CD14-positive monocyte (primary cell): ENCODE results near the gene NECTIN1. TPM values are rescaled to one million over a fixed set of nuclear protein-coding genes. Genes with fewer than 3 reads are reported as not detected.

Experiments
- DNase-seq, 3 donors: peaks; one replicate each; pipeline ENCODE4 v3.0.0-alpha.2; 2011 to 2022
- H2AFZ ChIP-seq: 2 replicates; pipeline ENCODE4 v1.6.0; 2012; ENCODE audit warnings: mild to moderate bottlenecking, low read depth, low read length, inconsistent platforms; ENCODE audit not compliant: insufficient read depth, poor library complexity, severe bottlenecking
- H3K27ac ChIP-seq, 2 donors: 1 replicate in 1 of 2; 2 replicates in 1 of 2; pipeline ENCODE4 v1.5.1; 2012 to 2013; ENCODE audit warnings: low read length in 2 of 2, control low read depth in 1 of 2, inconsistent platforms in 1 of 2, low read depth in 1 of 2, mild to moderate bottlenecking in 1 of 2
- H3K27me3 ChIP-seq, 2 donors: one replicate each; pipeline versions ENCODE4 v1.6.0 to v1.6.1; 2011 to 2013; ENCODE audit warnings: low read length in 2 of 2; ENCODE audit not compliant: control insufficient read depth in 2 of 2, insufficient read depth in 2 of 2
- H3K36me3 ChIP-seq, 2 donors: replicated peaks in 1 of 2; 1 replicate in 1 of 2; 2 replicates in 1 of 2; pipeline versions ENCODE4 v1.5.1 to v1.6.1; 2012 to 2013; ENCODE audit warnings: low read length in 2 of 2, control low read depth in 1 of 2, inconsistent platforms in 1 of 2, mild to moderate bottlenecking in 1 of 2; ENCODE audit not compliant: insufficient read depth in 2 of 2, control insufficient read depth in 1 of 2
- H3K4me1 ChIP-seq, 2 donors: 1 replicate in 1 of 2; 2 replicates in 1 of 2; pipeline versions ENCODE4 v1.5.1 to v1.6.1; 2012 to 2013; ENCODE audit warnings: low read length in 2 of 2, control low read depth in 1 of 2, inconsistent platforms in 1 of 2, mild to moderate bottlenecking in 1 of 2, moderate library complexity in 1 of 2; ENCODE audit not compliant: insufficient read depth in 2 of 2, control insufficient read depth in 1 of 2
- H3K4me2 ChIP-seq: replicated peaks from 2 replicates; pipeline ENCODE3; 2012; ENCODE audit warnings: low read length, moderate library complexity, mild to moderate bottlenecking; ENCODE audit not compliant: poor library complexity, severe bottlenecking; ENCODE audit errors: extremely low read depth
- H3K4me3 ChIP-seq, 3 experiments: fragments of 200-600 bp in 1 of 3; sonication (generic) in 1 of 3; replicated peaks in 1 of 3; 1 replicate in 2 of 3; 2 replicates in 1 of 3; pipeline ENCODE4 v1.5.1; 2011 to 2013; ENCODE audit warnings: low read length in 3 of 3, mild to moderate bottlenecking in 3 of 3, control low read depth in 2 of 3, low read depth in 2 of 3, inconsistent platforms in 1 of 3, moderate library complexity in 1 of 3
- H3K79me2 ChIP-seq: 2 replicates; pipeline ENCODE4 v1.6.0; 2012; ENCODE audit warnings: mild to moderate bottlenecking, control low read depth, inconsistent platforms, low read length, moderate library complexity; ENCODE audit not compliant: insufficient read depth
- H3K9ac ChIP-seq: 2 replicates; pipeline ENCODE4 v1.6.0; 2017; ENCODE audit warnings: low read length, mild to moderate bottlenecking; ENCODE audit not compliant: insufficient read depth, poor library complexity, severe bottlenecking
- H3K9me3 ChIP-seq, 2 donors: replicated peaks in 1 of 2; 1 replicate in 1 of 2; 2 replicates in 1 of 2; pipeline versions ENCODE4 v1.5.1 to v1.6.1; 2012 to 2013; ENCODE audit warnings: low read length in 2 of 2, control low read depth in 1 of 2; ENCODE audit not compliant: control insufficient read depth in 1 of 2, insufficient read depth in 1 of 2
- H4K20me1 ChIP-seq: 2 replicates; pipeline ENCODE4 v1.6.0; 2012; ENCODE audit warnings: mild to moderate bottlenecking, low read length, control low read depth, moderate library complexity; ENCODE audit not compliant: insufficient read depth
- H3K27ac Mint-ChIP-seq, 7 donors: one replicate each; pipeline ENCODE4 v1.8.0; 2020; ENCODE audit warnings: mild to moderate bottlenecking in 7 of 7, mixed read lengths in 7 of 7, moderate library complexity in 6 of 7, inconsistent platforms in 2 of 7
- H3K27me3 Mint-ChIP-seq, 3 donors: one replicate each; pipeline ENCODE4 v1.8.0; 2021 to 2022; ENCODE audit warnings: low read depth in 3 of 3, mild to moderate bottlenecking in 3 of 3, mixed read lengths in 3 of 3, moderate library complexity in 3 of 3, inconsistent platforms in 1 of 3
- H3K36me3 Mint-ChIP-seq, 2 donors: one replicate each; pipeline ENCODE4 v1.8.0; 2020; ENCODE audit warnings: mixed read lengths in 2 of 2, inconsistent platforms in 1 of 2, mild to moderate bottlenecking in 1 of 2
- H3K4me1 Mint-ChIP-seq: one replicate; pipeline ENCODE4 v1.8.0; 2020; ENCODE audit warnings: mild to moderate bottlenecking, mixed read lengths
- H3K4me3 Mint-ChIP-seq, 2 donors: one replicate each; pipeline ENCODE4 v1.8.0; 2020; ENCODE audit warnings: mild to moderate bottlenecking in 2 of 2, mixed read lengths in 2 of 2, moderate library complexity in 1 of 2
- H3K9me3 Mint-ChIP-seq, 7 donors: one replicate each; pipeline ENCODE4 v1.8.0; 2020 to 2022; ENCODE audit warnings: mixed read lengths in 7 of 7, mild to moderate bottlenecking in 6 of 7, moderate library complexity in 6 of 7, inconsistent platforms in 2 of 7
- WGBS: methylation state at CpG from one replicate; pipeline ENCODE4 v1.1.5; 2013; ENCODE audit warnings: missing lambda C conversion rate; ENCODE audit not compliant: insufficient coverage; 5-methylcytosine and 5-hydroxymethylcytosine counted together
- intact Hi-C, 2 donors: fragments of 100-400 bp; cut with micrococcal nuclease; formaldehyde crosslinking; loops; one replicate each; pipeline versions ENCODE4 v1.15.0 to v1.15.1; 2023
- polyA plus RNA-seq, 3 donors: library from polyadenylated mRNA; depleted of rRNA in 1 of 3; unstranded in 2 of 3; stranded (reverse) in 1 of 3; fragments of 300-500 nt in 2 of 3; fragments of >200 nt in 1 of 3; fragmentation: Illumina TruSeq in 2 of 3; gene quantifications; 1 replicate in 2 of 3; 2 replicates in 1 of 3; pipeline ENCODE4 v1.2.3, GENCODE V29; 2012 to 2021
- TF ChIP-seq, protein P1 (sequence below): fragments of 200-600 bp; IDR thresholded peaks from one replicate; pipeline ENCODE4 v1.8.0; 2022; ENCODE audit warnings: antibody characterized with exemption, mild to moderate bottlenecking

Gene NECTIN1
- polyA plus RNA-seq, 3 donors = 0.53 to 8.3 (median 0.85) TPM

DNA sequence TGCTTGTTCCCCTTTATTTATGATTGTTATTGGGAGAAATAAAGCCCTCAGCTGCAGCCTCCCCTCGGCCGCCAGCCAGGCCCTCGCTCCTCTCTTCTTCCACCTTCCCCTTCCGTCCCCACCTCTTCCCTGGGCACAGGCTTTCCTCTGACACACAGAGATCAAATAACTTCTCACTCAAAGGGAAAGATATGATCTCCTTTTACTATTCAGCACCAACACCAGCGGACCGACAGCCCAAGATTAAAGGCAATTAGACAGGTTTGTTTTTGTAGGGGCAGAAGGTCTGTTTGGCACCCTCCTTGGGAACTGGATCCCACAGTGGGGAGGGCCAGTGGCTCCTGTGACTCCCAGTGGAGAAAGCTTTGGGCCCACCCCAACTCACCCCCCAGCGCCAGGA is 23.0 kb downstream of the NECTIN1 start:
- no peak overlapping the region for H3K27ac Mint-ChIP-seq
- H3K36me3 ChIP-seq = no peaks in the 10 kb centered on the region
- no peaks in the 10 kb centered on the region for H3K27me3 ChIP-seq
- peaks cover 4% of the 10 kb centered on the region for H4K20me1 ChIP-seq
- peaks cover 16 to 23% of the 10 kb centered on the region in 2 donors for H3K4me1 ChIP-seq
- H3K9me3 Mint-ChIP-seq = peaks cover 0 to 3% (median 0%) of the 10 kb centered on the region in 7 donors
- TF ChIP-seq, protein P1, sequence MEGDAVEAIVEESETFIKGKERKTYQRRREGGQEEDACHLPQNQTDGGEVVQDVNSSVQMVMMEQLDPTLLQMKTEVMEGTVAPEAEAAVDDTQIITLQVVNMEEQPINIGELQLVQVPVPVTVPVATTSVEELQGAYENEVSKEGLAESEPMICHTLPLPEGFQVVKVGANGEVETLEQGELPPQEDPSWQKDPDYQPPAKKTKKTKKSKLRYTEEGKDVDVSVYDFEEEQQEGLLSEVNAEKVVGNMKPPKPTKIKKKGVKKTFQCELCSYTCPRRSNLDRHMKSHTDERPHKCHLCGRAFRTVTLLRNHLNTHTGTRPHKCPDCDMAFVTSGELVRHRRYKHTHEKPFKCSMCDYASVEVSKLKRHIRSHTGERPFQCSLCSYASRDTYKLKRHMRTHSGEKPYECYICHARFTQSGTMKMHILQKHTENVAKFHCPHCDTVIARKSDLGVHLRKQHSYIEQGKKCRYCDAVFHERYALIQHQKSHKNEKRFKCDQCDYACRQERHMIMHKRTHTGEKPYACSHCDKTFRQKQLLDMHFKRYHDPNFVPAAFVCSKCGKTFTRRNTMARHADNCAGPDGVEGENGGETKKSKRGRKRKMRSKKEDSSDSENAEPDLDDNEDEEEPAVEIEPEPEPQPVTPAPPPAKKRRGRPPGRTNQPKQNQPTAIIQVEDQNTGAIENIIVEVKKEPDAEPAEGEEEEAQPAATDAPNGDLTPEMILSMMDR = no peak
- H3K36me3 Mint-ChIP-seq = peaks cover 8 to 14% of the 10 kb centered on the region in 2 donors
- H3K27me3 Mint-ChIP-seq = peaks cover 0 to 6% (median 1%) of the 10 kb centered on the region in 3 donors
- intact Hi-C loops = no loop called here
- no peaks in the 10 kb centered on the region for H3K9me3 ChIP-seq
- H3K4me2 ChIP-seq = no peak overlapping the region
- no peak for DNase-seq
- H3K4me1 Mint-ChIP-seq = peaks cover 35% of the 10 kb centered on the region
- no peak overlapping the region for H2AFZ ChIP-seq
- 37% methylated on average over 4 of the region's 7 CpGs for WGBS
- no peak overlapping the region for H3K4me3 Mint-ChIP-seq
- H3K9ac ChIP-seq = no peak overlapping the region
- H3K4me3 ChIP-seq = no peak overlapping the region
- no peak overlapping the region for H3K27ac ChIP-seq
- H3K79me2 ChIP-seq = peaks cover 6% of the 10 kb centered on the region

DNA sequence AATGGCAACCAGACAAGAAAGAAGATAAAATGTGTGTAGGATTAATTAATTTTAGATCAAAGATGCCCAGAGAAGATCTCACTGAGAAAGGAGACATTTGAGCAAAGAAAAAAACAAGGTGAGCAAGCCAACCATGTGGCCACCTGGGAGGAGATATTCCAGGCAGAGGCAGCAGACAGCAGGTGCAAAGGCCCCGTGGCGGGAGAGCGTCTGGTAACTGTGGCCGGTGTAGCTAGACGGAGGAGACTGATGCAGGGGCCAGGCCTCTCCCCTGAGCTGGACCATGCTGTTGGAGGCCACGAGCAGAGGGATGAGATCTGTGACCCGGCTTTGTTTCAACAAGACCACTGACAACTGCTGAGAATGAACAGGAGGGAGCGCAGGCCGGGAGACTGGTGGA is 23.6 kb downstream of the NECTIN1 start:
- Histone ChIP-seq H3K36me3 (no peaks in the 10 kb centered on the region), H3K4me3 (no peak overlapping the region), H2AFZ (no peak overlapping the region), H3K27ac (no peak overlapping the region), H3K9ac (no peak overlapping the region), H3K79me2 (peaks cover 6% of the 10 kb centered on the region), H3K9me3 (no peaks in the 10 kb centered on the region), H3K4me2 (no peak overlapping the region), H4K20me1 (peaks cover 4% of the 10 kb centered on the region), H3K4me1 (peaks cover 21 to 29% of the 10 kb centered on the region in 2 donors), H3K27me3 (no peaks in the 10 kb centered on the region)
- WGBS = 96% methylated on average over 9 of the region's 9 CpGs
- peaks cover 5 to 11% of the 10 kb centered on the region in 2 donors for H3K36me3 Mint-ChIP-seq
- H3K27me3 Mint-ChIP-seq = peaks cover 0 to 6% (median 1%) of the 10 kb centered on the region in 3 donors
- no peak overlapping the region for H3K4me3 Mint-ChIP-seq
- intact Hi-C loops = no loop called here
- H3K9me3 Mint-ChIP-seq = peaks cover 0 to 3% (median 0%) of the 10 kb centered on the region in 7 donors
- no peak overlapping the region for H3K27ac Mint-ChIP-seq
- H3K4me1 Mint-ChIP-seq = peaks cover 37% of the 10 kb centered on the region
- TF ChIP-seq, protein P1 = no peak
- no peak for DNase-seq
